Activated T-cell treated with anti-CD3 and anti-CD28 coated beads, Interleukin-2, amount 50 U/mL, for 24 hours (primary cell): ENCODE measurements around the gene SCYGR3.

Experiments used
- DNase-seq: peaks from one replicate; pipeline ENCODE4 v3.0.0-alpha.2; 2020
- H3K27ac Mint-ChIP-seq: 2 replicates; pipeline ENCODE4 v1.8.0; 2020; ENCODE audit warnings: mild to moderate bottlenecking, mixed read lengths
- H3K27me3 Mint-ChIP-seq: 2 replicates; pipeline ENCODE4 v1.8.0; 2020; ENCODE audit warnings: mixed read lengths
- H3K36me3 Mint-ChIP-seq: 2 replicates; pipeline ENCODE4 v1.8.0; 2020; ENCODE audit warnings: low read depth, mixed read lengths
- H3K4me1 Mint-ChIP-seq: 2 replicates; pipeline ENCODE4 v1.8.0; 2020; ENCODE audit warnings: low read depth, mixed read lengths
- H3K4me3 Mint-ChIP-seq: 2 replicates; pipeline ENCODE4 v1.8.0; 2020; ENCODE audit warnings: mild to moderate bottlenecking, moderate library complexity, mixed read lengths
- H3K9me3 Mint-ChIP-seq: 2 replicates; pipeline ENCODE4 v1.8.0; 2020; ENCODE audit warnings: mixed read lengths

The SCYGR3 gene

GRCh38 chr2:227614740-227615139 lies at the start of gene SCYGR3:
SCYGR3 (minus strand) TSS chr2:227614840; CDS start chr2:227614840, 0 bp downstream.
- peaks cover 38% of the 10 kb centered on the region for H3K27me3 Mint-ChIP-seq
- no peak for DNase-seq
- no peaks in the 10 kb centered on the region for H3K36me3 Mint-ChIP-seq
- H3K27ac Mint-ChIP-seq = no peak within 1 kb of the TSS
- H3K4me1 Mint-ChIP-seq = peaks cover 2% of the 10 kb centered on the region
- no peaks in the 10 kb centered on the region for H3K9me3 Mint-ChIP-seq
- H3K4me3 Mint-ChIP-seq = no peak within 1 kb of the TSS

- H3K27ac Mint-ChIP-seq = no peak overlapping the region
- H3K4me3 Mint-ChIP-seq = no peak overlapping the region
- H3K9me3 Mint-ChIP-seq = no peaks in the 10 kb centered on the region
- H3K36me3 Mint-ChIP-seq = no peaks in the 10 kb centered on the region
- peaks cover 3% of the 10 kb centered on the region for H3K27me3 Mint-ChIP-seq
- no peaks in the 10 kb centered on the region for H3K4me1 Mint-ChIP-seq
- DNase-seq = no peak
Measured at GRCh38 chr2:227661827-227662226, 47.2 kb upstream of the SCYGR3 start.

- Mint-ChIP-seq H3K27me3 (peaks cover 3% of the 10 kb centered on the region), H3K36me3 (no peaks in the 10 kb centered on the region), H3K9me3 (no peaks in the 10 kb centered on the region), H3K4me1 (no peaks in the 10 kb centered on the region), H3K4me3 (no peak overlapping the region), H3K27ac (no peak overlapping the region)
- no peak for DNase-seq
Measured at GRCh38 chr2:227661025-227661649, 46.5 kb upstream of the SCYGR3 start.

- H3K27me3 Mint-ChIP-seq = no peaks in the 10 kb centered on the region
- no peaks in the 10 kb centered on the region for H3K9me3 Mint-ChIP-seq
- H3K27ac Mint-ChIP-seq = no peak overlapping the region
- H3K36me3 Mint-ChIP-seq = no peaks in the 10 kb centered on the region
- H3K4me1 Mint-ChIP-seq = peaks cover 3% of the 10 kb centered on the region
- no peak for DNase-seq
- no peak overlapping the region for H3K4me3 Mint-ChIP-seq
Measured at GRCh38 chr2:227657199-227657845, 42.7 kb upstream of the SCYGR3 start.

- no peak overlapping the region for H3K4me3 Mint-ChIP-seq
- no peak overlapping the region for H3K27ac Mint-ChIP-seq
- H3K4me1 Mint-ChIP-seq = peaks cover 3% of the 10 kb centered on the region
- DNase-seq = no peak
- H3K36me3 Mint-ChIP-seq = no peaks in the 10 kb centered on the region
- H3K9me3 Mint-ChIP-seq = no peaks in the 10 kb centered on the region
- H3K27me3 Mint-ChIP-seq = peaks cover 5% of the 10 kb centered on the region
Measured at GRCh38 chr2:227655454-227655853, 40.8 kb upstream of the SCYGR3 start.

GRCh38 chr2:227654426-227654825 lies 39.8 kb upstream of the SCYGR3 start:
- DNase-seq = no peak
- peaks cover 12% of the 10 kb centered on the region for H3K27me3 Mint-ChIP-seq
- no peaks in the 10 kb centered on the region for H3K36me3 Mint-ChIP-seq
- H3K9me3 Mint-ChIP-seq = no peaks in the 10 kb centered on the region
- peaks cover 3% of the 10 kb centered on the region for H3K4me1 Mint-ChIP-seq
- H3K4me3 Mint-ChIP-seq = no peak overlapping the region
- no peak overlapping the region for H3K27ac Mint-ChIP-seq

GRCh38 chr2:227653419-227653818 lies 38.8 kb upstream of the SCYGR3 start:
- no peak overlapping the region for H3K4me3 Mint-ChIP-seq
- no peaks in the 10 kb centered on the region for H3K36me3 Mint-ChIP-seq
- H3K27me3 Mint-ChIP-seq = peaks cover 12% of the 10 kb centered on the region
- peaks cover 3% of the 10 kb centered on the region for H3K4me1 Mint-ChIP-seq
- no peaks in the 10 kb centered on the region for H3K9me3 Mint-ChIP-seq
- H3K27ac Mint-ChIP-seq = no peak overlapping the region
- no peak for DNase-seq

- H3K4me1 Mint-ChIP-seq = no peaks in the 10 kb centered on the region
- no peak for DNase-seq
- H3K36me3 Mint-ChIP-seq = no peaks in the 10 kb centered on the region
- no peak overlapping the region for H3K27ac Mint-ChIP-seq
- H3K27me3 Mint-ChIP-seq = peaks cover 5% of the 10 kb centered on the region
- H3K9me3 Mint-ChIP-seq = no peaks in the 10 kb centered on the region
- H3K4me3 Mint-ChIP-seq = no peak overlapping the region
Measured at GRCh38 chr2:227643990-227644551, 29.4 kb upstream of the SCYGR3 start.

GRCh38 chr2:227642656-227643055 lies 28.0 kb upstream of the SCYGR3 start:
- H3K4me1 Mint-ChIP-seq = no peaks in the 10 kb centered on the region
- no peak overlapping the region for H3K27ac Mint-ChIP-seq
- H3K27me3 Mint-ChIP-seq = peaks cover 5% of the 10 kb centered on the region
- H3K9me3 Mint-ChIP-seq = no peaks in the 10 kb centered on the region
- DNase-seq = no peak
- H3K36me3 Mint-ChIP-seq = no peaks in the 10 kb centered on the region
- no peak overlapping the region for H3K4me3 Mint-ChIP-seq

GRCh38 chr2:227634201-227634600 lies 19.6 kb upstream of the SCYGR3 start:
- no peaks in the 10 kb centered on the region for H3K36me3 Mint-ChIP-seq
- no peaks in the 10 kb centered on the region for H3K9me3 Mint-ChIP-seq
- H3K27ac Mint-ChIP-seq = no peak overlapping the region
- DNase-seq = no peak
- no peaks in the 10 kb centered on the region for H3K4me1 Mint-ChIP-seq
- no peak overlapping the region for H3K4me3 Mint-ChIP-seq
- H3K27me3 Mint-ChIP-seq = peaks cover 34% of the 10 kb centered on the region

- H3K27me3 Mint-ChIP-seq = peaks cover 44% of the 10 kb centered on the region
- no peak for DNase-seq
- no peaks in the 10 kb centered on the region for H3K4me1 Mint-ChIP-seq
- H3K9me3 Mint-ChIP-seq = no peaks in the 10 kb centered on the region
- no peak overlapping the region for H3K27ac Mint-ChIP-seq
- no peak overlapping the region for H3K4me3 Mint-ChIP-seq
- no peaks in the 10 kb centered on the region for H3K36me3 Mint-ChIP-seq
Measured at GRCh38 chr2:227632827-227633226, 18.2 kb upstream of the SCYGR3 start.

- H3K9me3 Mint-ChIP-seq = no peaks in the 10 kb centered on the region
- peaks cover 44% of the 10 kb centered on the region for H3K27me3 Mint-ChIP-seq
- H3K4me3 Mint-ChIP-seq = no peak overlapping the region
- H3K4me1 Mint-ChIP-seq = no peaks in the 10 kb centered on the region
- no peak overlapping the region for H3K27ac Mint-ChIP-seq
- no peaks in the 10 kb centered on the region for H3K36me3 Mint-ChIP-seq
- DNase-seq = no peak
Measured at GRCh38 chr2:227630322-227630721, 15.7 kb upstream of the SCYGR3 start.

- no peak for DNase-seq
- H3K9me3 Mint-ChIP-seq = no peaks in the 10 kb centered on the region
- no peaks in the 10 kb centered on the region for H3K36me3 Mint-ChIP-seq
- H3K27ac Mint-ChIP-seq = no peak overlapping the region
- no peaks in the 10 kb centered on the region for H3K4me1 Mint-ChIP-seq
- H3K27me3 Mint-ChIP-seq = peaks cover 41% of the 10 kb centered on the region
- no peak overlapping the region for H3K4me3 Mint-ChIP-seq
Measured at GRCh38 chr2:227629435-227629834, 14.8 kb upstream of the SCYGR3 start.

- no peak overlapping the region for H3K27ac Mint-ChIP-seq
- H3K4me3 Mint-ChIP-seq = no peak overlapping the region
- peaks cover 38% of the 10 kb centered on the region for H3K27me3 Mint-ChIP-seq
- no peak for DNase-seq
- H3K36me3 Mint-ChIP-seq = no peaks in the 10 kb centered on the region
- no peaks in the 10 kb centered on the region for H3K9me3 Mint-ChIP-seq
- H3K4me1 Mint-ChIP-seq = no peaks in the 10 kb centered on the region
Measured at GRCh38 chr2:227627769-227628168, 13.1 kb upstream of the SCYGR3 start.

GRCh38 chr2:227626580-227627151 lies 12.0 kb upstream of the SCYGR3 start:
- no peaks in the 10 kb centered on the region for H3K36me3 Mint-ChIP-seq
- H3K4me3 Mint-ChIP-seq = no peak overlapping the region
- no peak for DNase-seq
- no peaks in the 10 kb centered on the region for H3K9me3 Mint-ChIP-seq
- peaks cover 31% of the 10 kb centered on the region for H3K27me3 Mint-ChIP-seq
- no peaks in the 10 kb centered on the region for H3K4me1 Mint-ChIP-seq
- H3K27ac Mint-ChIP-seq = no peak overlapping the region
